Measurements from ENCODE around the gene YBEY. TPM values are rescaled to one million over a fixed set of nuclear protein-coding genes. Genes with fewer than 3 reads are reported as not detected.
A peak's percentile ranks its signal among the peaks of the same experiment; 100 is the strongest.

The YBEY gene
- polyA plus RNA-seq, 3 donors: 4.1 to 8.6 (median 5.2) TPM

- H3K79me2 ChIP-seq (ENCODE audit: insufficient read depth, low read length): peaks cover 26% of the 10 kb centered on the region
Observed at GRCh38 chr21:46345861-46346260, 59.7 kb downstream of the YBEY start.

GRCh38 chr21:46346296-46347202, 60.4 kb downstream of the YBEY start:
- Mint-ChIP-seq H3K4me1 (no peaks in the 10 kb centered on the region), H3K27me3 (ENCODE audit: low read depth in 3 of 3) (peaks cover 0 to 1% (median 0%) of the 10 kb centered on the region in 3 donors), H3K9me3 (no peaks in the 10 kb centered on the region), H3K36me3 (peaks cover 64 to 91% of the 10 kb centered on the region in 2 donors), H3K27ac (peak overlapping the region in 1 of 7 donors; percentile 44), H3K4me3 (no peak overlapping the region)
- no peak for TF ChIP-seq CTCF (IDR thresholded peaks at IDR 0.05)
- intact Hi-C loops (cut with micrococcal nuclease): no loop called here
- H3K4me1 ChIP-seq (ENCODE audit: control insufficient read depth in 1 of 2, insufficient read depth in 2 of 2, low read length in 2 of 2): no peaks in the 10 kb centered on the region
- H3K4me2 ChIP-seq (replicated peaks; ENCODE audit: extremely low read depth, low read length, poor library complexity, severe bottlenecking): no peak overlapping the region
- H3K9me3 ChIP-seq (replicated peaks in 1 of 2; ENCODE audit: control insufficient read depth in 1 of 2, insufficient read depth in 1 of 2, low read length in 2 of 2): no peaks in the 10 kb centered on the region
- H3K79me2 ChIP-seq (ENCODE audit: insufficient read depth, low read length): peaks cover 25% of the 10 kb centered on the region
- no peak for DNase-seq
- H3K4me3 ChIP-seq (replicated peaks in 1 of 3; ENCODE audit: low read depth in 2 of 3, low read length in 3 of 3): no peak overlapping the region
- WGBS (ENCODE audit: insufficient coverage): 98% methylated on average over 29 of the region's 34 CpGs
- H4K20me1 ChIP-seq (ENCODE audit: insufficient read depth, low read length): no peaks in the 10 kb centered on the region
- no peak overlapping the region for H2AFZ ChIP-seq (ENCODE audit: insufficient read depth, low read depth, low read length, poor library complexity, severe bottlenecking)
- H3K36me3 ChIP-seq (replicated peaks in 1 of 2; ENCODE audit: control insufficient read depth in 1 of 2, insufficient read depth in 2 of 2, low read length in 2 of 2): peaks cover 61 to 91% of the 10 kb centered on the region in 2 donors
- no peak overlapping the region for H3K27ac ChIP-seq (ENCODE audit: low read depth in 1 of 2, low read length in 2 of 2)
- H3K27me3 ChIP-seq (ENCODE audit: control insufficient read depth in 2 of 2, insufficient read depth in 2 of 2, low read length in 2 of 2): no peaks in the 10 kb centered on the region
- H3K9ac ChIP-seq (ENCODE audit: insufficient read depth, low read length, poor library complexity, severe bottlenecking): no peak overlapping the region

More at GRCh38 chr21:46345861-46346260, 59.7 kb downstream of the YBEY start:
- peaks cover 56 to 85% of the 10 kb centered on the region in 2 donors for H3K36me3 ChIP-seq (replicated peaks in 1 of 2; ENCODE audit: control insufficient read depth in 1 of 2, insufficient read depth in 2 of 2, low read length in 2 of 2)
- no peak overlapping the region for H3K4me3 ChIP-seq (replicated peaks in 1 of 3; ENCODE audit: low read depth in 2 of 3, low read length in 3 of 3)
- no peak overlapping the region for H2AFZ ChIP-seq (ENCODE audit: insufficient read depth, low read depth, low read length, poor library complexity, severe bottlenecking)
- TF ChIP-seq CTCF (IDR thresholded peaks at IDR 0.05): no peak
- no peaks in the 10 kb centered on the region for H3K27me3 ChIP-seq (ENCODE audit: control insufficient read depth in 2 of 2, insufficient read depth in 2 of 2, low read length in 2 of 2)
- no peaks in the 10 kb centered on the region for H3K4me1 ChIP-seq (ENCODE audit: control insufficient read depth in 1 of 2, insufficient read depth in 2 of 2, low read length in 2 of 2)
- H3K9ac ChIP-seq (ENCODE audit: insufficient read depth, low read length, poor library complexity, severe bottlenecking): no peak overlapping the region
- no peak overlapping the region for H3K4me3 Mint-ChIP-seq
- H3K27me3 Mint-ChIP-seq (ENCODE audit: low read depth in 3 of 3): peaks cover 0 to 1% (median 0%) of the 10 kb centered on the region in 3 donors
- H3K4me2 ChIP-seq (replicated peaks; ENCODE audit: extremely low read depth, low read length, poor library complexity, severe bottlenecking): no peak overlapping the region
- peaks cover 60 to 90% of the 10 kb centered on the region in 2 donors for H3K36me3 Mint-ChIP-seq
- H3K4me1 Mint-ChIP-seq: no peaks in the 10 kb centered on the region
- H3K9me3 ChIP-seq (replicated peaks in 1 of 2; ENCODE audit: control insufficient read depth in 1 of 2, insufficient read depth in 1 of 2, low read length in 2 of 2): no peaks in the 10 kb centered on the region
- H3K27ac Mint-ChIP-seq: no peak overlapping the region
- H3K9me3 Mint-ChIP-seq: no peaks in the 10 kb centered on the region
- no peaks in the 10 kb centered on the region for H4K20me1 ChIP-seq (ENCODE audit: insufficient read depth, low read length)
- intact Hi-C loops (cut with micrococcal nuclease): no loop called here
- H3K27ac ChIP-seq (ENCODE audit: low read depth in 1 of 2, low read length in 2 of 2): no peak overlapping the region
- DNase-seq: no peak
- WGBS (ENCODE audit: insufficient coverage): 97% methylated on average over 14 of the region's 14 CpGs

Measured in CD14-positive monocyte (primary cell).